Activated naive CD4-positive, alpha-beta T cell treated with anti-CD3 and anti-CD28 coated beads for 36 hours (primary cell): ENCODE measurements around the gene KCNC1. TPM values are rescaled to one million over a fixed set of nuclear protein-coding genes. Genes with fewer than 3 reads are reported as not detected.
A peak's percentile ranks its signal among the peaks of the same experiment; 100 is the strongest.

Experiments used
- CTCF ChIA-PET: fragments of 350-600 bp; sonication (Branson Sonifier 250); formaldehyde crosslinking; loops from one replicate; lab custom pipeline; 2021; ENCODE audit warnings: antibody characterized with exemption; lab: Charles Lee
- DNase-seq: peaks from one replicate; pipeline ENCODE4 v3.0.0-alpha.2; 2020
- H3K27ac Mint-ChIP-seq: one replicate; pipeline ENCODE4 v1.8.0; 2021; ENCODE audit warnings: mild to moderate bottlenecking, mixed read lengths
- H3K27me3 Mint-ChIP-seq: one replicate; pipeline ENCODE4 v1.8.0; 2021; ENCODE audit warnings: low read depth, mixed read lengths
- H3K36me3 Mint-ChIP-seq: one replicate; pipeline ENCODE4 v1.8.0; 2021; ENCODE audit warnings: low read depth, mixed read lengths
- H3K4me1 Mint-ChIP-seq: one replicate; pipeline ENCODE4 v1.8.0; 2021; ENCODE audit warnings: low read depth, mixed read lengths
- H3K4me3 Mint-ChIP-seq: one replicate; pipeline ENCODE4 v1.8.0; 2021; ENCODE audit warnings: mild to moderate bottlenecking, moderate library complexity, mixed read lengths
- H3K9me3 Mint-ChIP-seq: one replicate; pipeline ENCODE4 v1.8.0; 2021; ENCODE audit warnings: mixed read lengths
- intact Hi-C: fragments of 100-400 bp; cut with micrococcal nuclease; formaldehyde crosslinking; loops from one replicate; pipeline ENCODE4 v1.15.1; 2023
- total RNA-seq, 2 experiments: library from RNA; stranded (reverse); gene quantifications; one replicate each; pipeline ENCODE4 v1.2.3, GENCODE V29; 2021

The KCNC1 gene
- total RNA-seq, 2 experiments from 2014 or later, result not detected

DNA sequence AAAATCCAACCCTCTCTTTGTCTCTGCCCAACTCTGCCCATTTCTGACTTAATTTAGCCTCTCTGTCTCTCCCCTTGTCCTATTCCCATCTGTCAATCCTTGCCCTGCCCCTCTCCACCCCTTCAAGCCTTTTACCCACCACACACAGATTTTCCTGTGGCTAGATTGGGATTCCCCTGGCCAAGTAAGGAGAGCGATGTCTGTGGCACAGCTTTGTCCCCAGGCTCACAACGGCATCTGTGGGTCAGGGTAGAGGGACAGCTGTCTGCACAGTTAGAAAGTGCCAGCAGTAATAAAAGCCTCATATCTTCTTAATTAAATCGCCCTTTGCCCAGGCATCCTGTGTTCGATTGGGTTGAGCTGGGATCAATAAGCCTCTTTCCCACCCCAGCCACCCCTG is 1.3 kb upstream of the KCNC1 start:
- Mint-ChIP-seq H3K4me1 (peaks cover 7% of the 10 kb centered on the region), H3K27ac (no peak overlapping the region), H3K4me3 (no peak overlapping the region), H3K27me3 (peaks cover 60% of the 10 kb centered on the region), H3K36me3 (no peaks in the 10 kb centered on the region), H3K9me3 (no peaks in the 10 kb centered on the region)
- intact Hi-C loops, result loop anchor here (10.0 kb wide), 2 partner anchors 348 to 362 kb away; partner anchors contain the start of gene KCNJ11
- CTCF ChIA-PET, result interaction anchor here (1.0 to 3.0 kb wide), 4 partner anchors 15 to 249 kb away, joined by 3 to 15 read pairs (median 4); no protein-coding TSS in a partner anchor
- no peak for DNase-seq

DNA sequence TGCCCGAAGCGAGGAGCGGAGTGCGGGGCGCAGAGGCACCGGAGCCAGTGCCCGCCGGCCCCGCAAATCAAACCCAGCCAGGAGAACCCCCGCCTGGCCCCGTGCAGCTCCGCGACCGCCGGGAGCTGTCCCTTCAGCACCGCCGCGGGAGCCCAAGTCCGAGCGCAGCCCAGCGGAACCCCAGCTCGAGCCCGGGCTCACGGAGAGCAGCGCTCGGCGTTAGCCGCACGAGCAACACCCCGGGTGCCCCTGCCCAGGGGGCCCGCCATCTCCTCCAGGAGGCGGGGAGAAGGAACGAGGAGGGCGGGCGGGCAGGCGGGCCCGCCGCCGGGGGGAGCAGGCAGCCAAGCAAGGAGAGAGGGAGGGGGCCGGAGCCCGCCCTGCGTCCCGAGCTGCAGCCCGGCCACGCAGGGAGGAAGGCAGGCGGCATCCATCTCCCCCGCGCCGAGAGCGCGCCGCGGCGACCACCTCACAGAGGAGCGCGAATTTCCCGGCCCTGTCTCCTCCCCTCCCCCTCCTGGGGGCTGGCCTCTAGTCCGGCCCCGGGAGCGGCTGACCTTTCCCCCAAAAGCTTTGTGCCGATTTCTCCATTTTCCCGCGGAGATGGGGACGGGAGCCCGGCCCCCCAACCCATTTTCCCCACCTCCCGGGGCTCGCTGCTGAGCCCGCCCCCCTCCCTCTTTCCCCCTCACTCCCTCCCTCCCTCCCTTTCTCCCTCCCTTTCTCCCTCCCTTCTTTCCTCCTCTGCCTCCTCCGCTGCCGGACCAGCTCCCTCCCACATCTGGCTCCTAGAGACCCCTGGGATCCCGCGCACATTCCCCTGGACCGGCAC is 621 bp downstream of the KCNC1 start:
- DNase-seq, result peak; percentile 54
- intact Hi-C loops, result loop anchor here (10.0 kb wide), 2 partner anchors 350 to 360 kb away; partner anchors contain the start of gene KCNJ11
- Mint-ChIP-seq H3K27me3 (peaks cover 52% of the 10 kb centered on the region), H3K36me3 (no peaks in the 10 kb centered on the region), H3K4me3 (no peak overlapping the region), H3K9me3 (no peaks in the 10 kb centered on the region), H3K4me1 (peaks cover 7% of the 10 kb centered on the region), H3K27ac (no peak overlapping the region)
- CTCF ChIA-PET, result interaction anchor here (1.1 to 3.0 kb wide), 2 partner anchors 110 to 243 kb away, joined by 3 to 15 read pairs; no protein-coding TSS in a partner anchor

DNA sequence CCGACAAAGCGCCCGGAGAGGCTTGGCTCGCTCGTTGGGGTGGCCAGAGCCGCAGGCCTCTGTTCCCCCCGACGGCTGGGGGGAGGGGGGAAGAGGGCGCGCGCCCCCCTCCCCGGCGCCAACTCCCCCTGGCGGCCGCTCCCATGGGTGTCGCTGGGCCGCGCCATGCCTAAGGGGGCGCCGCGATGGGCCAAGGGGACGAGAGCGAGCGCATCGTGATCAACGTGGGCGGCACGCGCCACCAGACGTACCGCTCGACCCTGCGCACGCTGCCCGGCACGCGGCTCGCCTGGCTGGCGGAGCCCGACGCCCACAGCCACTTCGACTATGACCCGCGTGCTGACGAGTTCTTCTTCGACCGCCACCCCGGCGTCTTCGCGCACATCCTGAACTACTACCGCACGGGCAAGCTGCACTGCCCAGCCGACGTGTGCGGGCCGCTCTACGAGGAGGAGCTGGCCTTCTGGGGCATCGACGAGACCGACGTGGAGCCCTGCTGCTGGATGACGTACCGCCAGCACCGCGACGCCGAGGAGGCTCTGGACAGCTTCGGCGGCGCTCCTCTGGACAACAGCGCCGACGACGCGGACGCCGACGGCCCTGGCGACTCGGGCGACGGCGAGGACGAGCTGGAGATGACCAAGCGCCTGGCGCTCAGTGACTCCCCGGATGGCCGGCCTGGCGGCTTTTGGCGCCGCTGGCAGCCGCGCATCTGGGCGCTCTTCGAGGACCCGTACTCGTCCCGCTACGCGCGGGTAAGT is 1.4 kb downstream of the KCNC1 start:
- Mint-ChIP-seq H3K9me3 (no peaks in the 10 kb centered on the region), H3K27me3 (peaks cover 49% of the 10 kb centered on the region), H3K4me3 (no peak overlapping the region), H3K27ac (no peak overlapping the region), H3K4me1 (peaks cover 7% of the 10 kb centered on the region), H3K36me3 (no peaks in the 10 kb centered on the region)
- DNase-seq, result no peak
- intact Hi-C loops, result loop anchor here (10.0 kb wide), 2 partner anchors 351 to 359 kb away; partner anchors contain the start of gene KCNJ11
- CTCF ChIA-PET, result no interaction called here

DNA sequence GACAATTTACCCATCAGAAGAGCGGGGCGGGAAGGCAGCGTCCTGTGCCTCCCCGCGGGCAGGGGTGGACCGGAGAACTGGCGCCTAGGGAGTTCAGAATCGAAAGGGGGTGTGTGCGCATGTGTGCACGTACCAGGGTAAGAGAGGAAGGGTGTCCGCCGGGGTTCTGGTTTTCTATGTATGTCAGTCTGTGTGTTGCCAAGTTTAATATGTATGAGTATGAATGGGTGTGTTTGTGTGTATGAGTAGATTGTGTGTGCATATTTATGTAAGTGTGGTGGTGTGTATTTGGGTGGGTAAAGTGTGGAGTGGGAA is 2.0 kb downstream of the KCNC1 start:
- H3K27me3 Mint-ChIP-seq, result peaks cover 48% of the 10 kb centered on the region
- H3K4me3 Mint-ChIP-seq, result no peak overlapping the region
- H3K36me3 Mint-ChIP-seq, result no peaks in the 10 kb centered on the region
- CTCF ChIA-PET, result no interaction called here
- no peaks in the 10 kb centered on the region for H3K9me3 Mint-ChIP-seq
- DNase-seq, result no peak
- H3K4me1 Mint-ChIP-seq, result peaks cover 7% of the 10 kb centered on the region
- H3K27ac Mint-ChIP-seq, result no peak overlapping the region
- intact Hi-C loops, result loop anchor here (10.0 kb wide), 2 partner anchors 352 to 358 kb away; partner anchors contain the start of gene KCNJ11

DNA sequence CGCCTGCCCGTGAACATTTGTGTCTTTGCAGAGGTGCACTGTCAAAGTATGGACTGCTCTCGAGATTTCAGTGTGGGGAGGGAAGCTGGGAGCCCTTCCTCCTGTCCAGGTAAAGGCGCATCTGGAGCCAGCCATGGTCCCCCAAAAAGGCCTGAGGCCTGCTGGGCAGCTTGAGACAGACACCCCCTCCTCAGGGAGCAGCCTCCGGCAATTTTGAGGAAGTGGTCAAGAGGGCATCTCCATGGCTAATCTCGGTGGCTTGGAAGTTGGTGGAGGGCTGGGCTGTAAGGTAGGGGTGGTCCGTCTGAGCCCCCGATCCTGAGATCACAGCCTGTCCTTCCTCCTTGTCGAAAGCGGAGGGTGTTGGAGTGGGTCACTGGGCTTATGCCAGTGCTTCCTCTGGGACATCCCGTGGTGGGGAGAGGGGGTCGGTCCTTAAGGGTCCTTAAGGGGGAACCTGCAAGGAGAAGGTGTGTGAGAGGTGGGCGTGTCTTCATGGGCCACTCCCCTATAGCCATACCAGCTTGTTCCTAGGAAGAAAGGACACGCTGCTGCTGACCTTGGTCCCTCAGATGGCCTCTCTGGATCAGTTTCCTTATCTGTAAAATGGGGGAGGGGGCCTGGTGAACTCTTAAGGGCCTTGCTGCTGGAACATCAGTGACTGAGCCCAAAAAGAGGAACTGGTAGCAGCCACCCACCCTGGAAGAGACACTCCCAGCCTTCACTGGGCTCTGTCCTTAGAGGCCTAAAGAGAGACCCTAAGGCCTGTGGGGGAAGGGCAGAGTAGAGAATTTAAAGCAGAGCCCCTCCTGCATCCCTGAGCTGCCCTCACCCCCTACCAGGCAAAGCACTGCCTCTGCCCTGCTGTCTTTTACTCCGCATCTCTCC is 2.6 kb downstream of the KCNC1 start:
- H3K27ac Mint-ChIP-seq, result no peak overlapping the region
- no peaks in the 10 kb centered on the region for H3K36me3 Mint-ChIP-seq
- H3K27me3 Mint-ChIP-seq, result peaks cover 47% of the 10 kb centered on the region
- no peaks in the 10 kb centered on the region for H3K9me3 Mint-ChIP-seq
- intact Hi-C loops, result loop anchor here (10.0 kb wide), 2 partner anchors 352 to 358 kb away; partner anchors contain the start of gene KCNJ11
- H3K4me3 Mint-ChIP-seq, result no peak overlapping the region
- CTCF ChIA-PET, result no interaction called here
- peaks cover 7% of the 10 kb centered on the region for H3K4me1 Mint-ChIP-seq
- no peak for DNase-seq

DNA sequence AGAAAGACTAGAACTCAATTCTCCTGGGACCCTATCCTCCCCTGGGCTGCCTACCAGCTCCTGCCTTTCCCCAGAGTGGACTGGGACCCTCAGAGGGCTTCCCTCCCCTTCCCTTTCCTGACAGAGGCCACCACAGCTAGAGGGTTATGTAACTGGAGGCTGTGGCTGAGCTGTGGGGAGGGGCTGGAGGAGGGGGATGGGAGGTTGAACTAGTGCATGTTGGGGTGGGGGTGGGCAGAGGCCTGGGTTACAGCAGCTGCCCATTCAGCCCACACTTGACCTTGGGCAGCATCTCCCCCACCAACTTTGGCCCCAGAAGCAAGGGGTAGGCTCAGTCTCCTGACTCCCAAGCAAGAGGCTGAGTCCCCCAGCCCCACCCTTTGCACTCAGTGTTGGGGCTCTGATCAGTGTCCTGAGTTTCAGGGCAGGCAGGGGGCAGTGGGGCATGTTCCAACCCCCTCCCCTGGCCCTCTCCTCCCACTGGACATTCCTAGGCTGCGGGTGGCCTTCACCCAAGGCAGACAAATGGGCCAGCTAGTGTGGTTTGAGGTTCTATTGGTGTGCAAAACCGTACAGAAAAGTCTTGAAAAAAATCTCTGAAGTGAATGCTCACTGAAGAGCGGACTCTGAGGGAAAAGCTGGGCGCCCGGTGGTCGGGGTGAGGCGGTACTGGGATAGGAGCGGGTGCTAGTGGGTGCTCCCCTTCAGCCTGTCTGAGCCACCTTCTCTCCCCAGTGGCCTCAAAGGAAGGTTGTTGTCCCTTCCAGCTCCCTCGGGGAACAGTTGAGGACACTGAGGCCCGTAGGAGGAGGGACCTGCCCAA is 3.8 kb downstream of the KCNC1 start:
- DNase-seq, result no peak
- no peak overlapping the region for H3K4me3 Mint-ChIP-seq
- CTCF ChIA-PET, result interaction anchor here (1.3 kb wide), 1 partner anchor 134 kb away, joined by 3 read pairs; no protein-coding TSS in a partner anchor
- peaks cover 36% of the 10 kb centered on the region for H3K27me3 Mint-ChIP-seq
- intact Hi-C loops, result loop anchor here (10.0 kb wide), 2 partner anchors 354 to 356 kb away; partner anchors contain the start of gene KCNJ11
- no peak overlapping the region for H3K27ac Mint-ChIP-seq
- H3K9me3 Mint-ChIP-seq, result no peaks in the 10 kb centered on the region
- peaks cover 7% of the 10 kb centered on the region for H3K4me1 Mint-ChIP-seq
- H3K36me3 Mint-ChIP-seq, result no peaks in the 10 kb centered on the region

DNA sequence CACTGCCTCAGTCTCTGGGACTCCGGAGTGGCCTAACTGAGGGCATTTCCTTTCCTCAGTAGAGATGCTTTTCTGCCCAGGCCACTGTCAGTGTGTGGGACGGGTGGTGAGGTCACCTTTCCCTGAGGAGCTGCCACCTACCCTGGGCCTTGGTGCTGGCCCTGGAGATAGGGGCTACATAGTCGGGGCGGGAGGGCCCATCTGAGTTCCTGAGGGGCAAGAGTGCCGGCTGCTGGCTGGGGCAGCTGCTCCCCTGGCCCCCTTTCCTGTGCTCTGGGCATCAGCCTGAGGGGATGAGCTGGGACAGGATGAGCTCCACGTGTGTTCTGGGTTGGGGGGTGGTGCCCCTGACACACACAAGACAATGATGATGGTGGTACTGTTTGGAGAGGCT is 5.4 kb downstream of the KCNC1 start:
- Mint-ChIP-seq H3K4me1 (peaks cover 2% of the 10 kb centered on the region), H3K36me3 (no peaks in the 10 kb centered on the region), H3K9me3 (no peaks in the 10 kb centered on the region), H3K4me3 (no peak overlapping the region), H3K27me3 (peaks cover 26% of the 10 kb centered on the region), H3K27ac (no peak overlapping the region)
- DNase-seq, result no peak
- CTCF ChIA-PET, result interaction anchor here (1.3 kb wide), 1 partner anchor 133 kb away, joined by 3 read pairs; no protein-coding TSS in a partner anchor
- intact Hi-C loops, result loop anchor here (10.0 kb wide), 2 partner anchors 355 kb away; partner anchors contain the start of gene KCNJ11

DNA sequence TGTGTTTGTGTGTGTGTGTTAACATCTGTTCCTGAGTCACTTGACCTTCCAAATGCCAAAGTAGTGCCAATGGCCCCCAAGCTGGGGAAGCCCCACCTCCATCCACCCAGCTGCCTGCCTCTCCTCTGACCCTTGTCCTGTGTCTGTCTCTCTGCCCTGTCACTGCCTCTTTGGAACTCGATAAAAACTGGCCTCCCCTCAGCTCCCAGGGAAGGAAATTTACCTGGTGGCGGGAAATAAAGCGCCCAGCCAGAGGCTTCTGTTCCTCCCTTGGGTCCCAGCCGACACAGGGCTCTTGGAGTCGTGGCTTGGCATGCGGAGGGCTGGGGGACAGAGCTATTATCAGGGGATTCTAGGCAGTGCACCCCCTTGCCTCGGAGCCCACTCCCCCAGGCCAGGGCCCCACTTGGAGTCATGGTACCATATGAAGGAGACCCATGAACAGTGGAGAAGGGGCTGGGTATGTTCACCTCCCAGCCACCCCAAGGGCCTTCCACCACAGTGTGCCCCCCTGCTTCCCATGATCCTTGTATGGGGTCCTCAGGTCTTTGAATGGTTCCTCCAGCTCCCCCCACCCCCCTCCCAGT is 6.2 kb downstream of the KCNC1 start:
- CTCF ChIA-PET, result interaction anchor here (1.2 to 3.7 kb wide), 2 partner anchors 8 to 10 kb away, joined by 4 to 15 read pairs; no protein-coding TSS in a partner anchor
- intact Hi-C loops, result no loop called here
- Mint-ChIP-seq H3K4me3 (no peak overlapping the region), H3K4me1 (peaks cover 2% of the 10 kb centered on the region), H3K9me3 (no peaks in the 10 kb centered on the region), H3K27me3 (peaks cover 26% of the 10 kb centered on the region), H3K36me3 (no peaks in the 10 kb centered on the region), H3K27ac (no peak overlapping the region)
- no peak for DNase-seq

DNA sequence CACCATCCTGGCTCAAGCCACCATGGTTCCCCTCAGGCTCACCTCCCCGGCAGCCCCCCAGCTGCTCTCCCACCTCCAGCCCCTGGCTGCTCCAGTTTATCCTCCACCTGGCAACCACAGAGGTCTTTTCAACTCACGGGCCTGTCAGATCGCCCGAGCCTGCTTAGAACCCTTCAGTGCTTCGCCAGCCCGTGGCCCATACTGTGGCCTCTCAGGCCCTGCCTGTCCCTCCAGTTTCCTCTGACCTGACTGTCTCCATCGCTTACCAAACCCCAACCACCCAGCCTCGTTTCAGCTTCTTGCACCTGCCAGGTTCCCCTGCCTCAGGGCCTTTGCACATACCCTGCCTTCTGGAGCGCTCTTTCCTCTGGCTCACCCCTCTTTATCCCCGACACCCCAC is 6.9 kb downstream of the KCNC1 start:
- intact Hi-C loops, result no loop called here
- H3K27me3 Mint-ChIP-seq, result peaks cover 21% of the 10 kb centered on the region
- H3K27ac Mint-ChIP-seq, result no peak overlapping the region
- no peak overlapping the region for H3K4me3 Mint-ChIP-seq
- no peaks in the 10 kb centered on the region for H3K9me3 Mint-ChIP-seq
- peaks cover 2% of the 10 kb centered on the region for H3K4me1 Mint-ChIP-seq
- CTCF ChIA-PET, result interaction anchor here (1.2 to 3.7 kb wide), 2 partner anchors 9 to 10 kb away, joined by 4 to 15 read pairs; no protein-coding TSS in a partner anchor
- DNase-seq, result no peak
- no peaks in the 10 kb centered on the region for H3K36me3 Mint-ChIP-seq

DNA sequence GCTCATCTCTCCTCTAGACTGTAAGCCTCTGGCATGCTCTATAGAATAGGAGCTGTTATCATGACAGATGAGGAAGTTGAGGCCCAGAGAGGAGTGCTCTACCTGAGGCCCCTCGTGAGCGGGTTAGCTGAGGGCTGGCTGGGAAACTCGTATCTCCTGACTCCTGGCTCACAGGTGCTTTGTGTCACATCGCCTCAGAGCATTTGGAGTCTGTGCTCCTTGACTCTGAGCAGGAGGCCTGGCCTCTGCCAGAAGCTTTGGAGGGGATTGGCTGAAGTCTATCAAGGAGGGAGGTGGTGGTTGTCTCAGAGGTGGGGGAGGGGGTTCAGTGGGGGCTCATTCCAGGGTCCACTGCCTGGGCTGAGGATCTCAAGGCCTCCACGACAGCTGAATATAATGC is 7.4 kb downstream of the KCNC1 start:
- no peak for DNase-seq
- Mint-ChIP-seq H3K36me3 (no peaks in the 10 kb centered on the region), H3K4me3 (no peak overlapping the region), H3K4me1 (no peaks in the 10 kb centered on the region), H3K9me3 (no peaks in the 10 kb centered on the region), H3K27me3 (peaks cover 16% of the 10 kb centered on the region), H3K27ac (no peak overlapping the region)
- CTCF ChIA-PET, result interaction anchor here (3.7 kb wide), 1 partner anchor 11 kb away, joined by 15 read pairs; no protein-coding TSS in a partner anchor
- intact Hi-C loops, result no loop called here
